ENCODE results near the gene SPPL2B. TPM values are rescaled to one million over a fixed set of nuclear protein-coding genes. Genes with fewer than 3 reads are reported as not detected.

The SPPL2B gene
- polyA plus RNA-seq, 1 experiment = 9.9 TPM

GRCh38 chr19:2340496-2341243, 12.2 kb downstream of the SPPL2B start:
- ChIA-PET CTCF (no interaction called here), POLR2A (no interaction called here)
- Histone ChIP-seq H3K27ac (ENCODE audit: low read depth, low read length) (no peak overlapping the region), H3K4me3 (ENCODE audit: low read depth, low read length) (no peak overlapping the region), H3K27me3 (ENCODE audit: control insufficient read depth, insufficient read depth, low read length) (no peaks in the 10 kb centered on the region), H3K9me3 (ENCODE audit: control insufficient read depth, insufficient read depth, low read length) (peaks cover under 1% of the 10 kb centered on the region; the same call in 1 of the 2 replicates)
- no peak for TF ChIP-seq CTCF (IDR thresholded peaks at IDR 0.05; ENCODE audit: low read depth, low read length)
- no peak for DNase-seq (ENCODE audit: low read depth, low spot score)

GRCh38 chr19:2341244-2341751, 12.8 kb downstream of the SPPL2B start:
- no peak for TF ChIP-seq CTCF (IDR thresholded peaks at IDR 0.05; ENCODE audit: low read depth, low read length)
- Histone ChIP-seq H3K27me3 (ENCODE audit: control insufficient read depth, insufficient read depth, low read length) (no peaks in the 10 kb centered on the region), H3K9me3 (ENCODE audit: control insufficient read depth, insufficient read depth, low read length) (no peaks in the 10 kb centered on the region; the same call in 1 of the 2 replicates), H3K27ac (ENCODE audit: low read depth, low read length) (no peak overlapping the region), H3K4me3 (ENCODE audit: low read depth, low read length) (no peak overlapping the region)
- no peak for DNase-seq (ENCODE audit: low read depth, low spot score)
- POLR2A ChIA-PET = no interaction called here
- CTCF ChIA-PET = no interaction called here

- DNase-seq (ENCODE audit: low read depth, low spot score) = no peak
- H3K4me3 ChIP-seq (ENCODE audit: low read depth, low read length) = no peak overlapping the region
- H3K27me3 ChIP-seq (ENCODE audit: control insufficient read depth, insufficient read depth, low read length) = no peaks in the 10 kb centered on the region
- CTCF ChIA-PET = interaction anchor here (0.5 kb wide), 1 partner anchor 50 kb away, joined by 3 read pairs; no protein-coding TSS in a partner anchor
- POLR2A ChIA-PET = no interaction called here
- TF ChIP-seq CTCF (IDR thresholded peaks at IDR 0.05; ENCODE audit: low read depth, low read length) = no peak
- H3K9me3 ChIP-seq (ENCODE audit: control insufficient read depth, insufficient read depth, low read length) = no peaks in the 10 kb centered on the region; the same call in 1 of the 2 replicates
- H3K27ac ChIP-seq (ENCODE audit: low read depth, low read length) = no peak overlapping the region
Measured at GRCh38 chr19:2341982-2342381, 13.5 kb downstream of the SPPL2B start.

GRCh38 chr19:2342656-2343288, 14.3 kb downstream of the SPPL2B start:
- H3K9me3 ChIP-seq (ENCODE audit: control insufficient read depth, insufficient read depth, low read length) = no peaks in the 10 kb centered on the region; the same call in 1 of the 2 replicates
- DNase-seq (ENCODE audit: low read depth, low spot score) = no peak
- TF ChIP-seq CTCF (IDR thresholded peaks at IDR 0.05; ENCODE audit: low read depth, low read length) = no peak
- H3K27me3 ChIP-seq (ENCODE audit: control insufficient read depth, insufficient read depth, low read length) = no peaks in the 10 kb centered on the region
- no peak overlapping the region for H3K4me3 ChIP-seq (ENCODE audit: low read depth, low read length)
- ChIA-PET CTCF (no interaction called here), POLR2A (no interaction called here)
- no peak overlapping the region for H3K27ac ChIP-seq (ENCODE audit: low read depth, low read length)
